CD4-positive, alpha-beta T cell treated with Interleukin-4 for 1 hour (primary cell): ENCODE data around the gene HSD11B2.

ENCODE experiments used
- DNase-seq, 2 donors: peaks; one replicate each; pipeline ENCODE4 v3.0.0-alpha.2; 2020 to 2022

Gene HSD11B2

GRCh38 chr16:67436640-67437193, 5.8 kb downstream of the HSD11B2 start:
- no peak for DNase-seq

DNA sequence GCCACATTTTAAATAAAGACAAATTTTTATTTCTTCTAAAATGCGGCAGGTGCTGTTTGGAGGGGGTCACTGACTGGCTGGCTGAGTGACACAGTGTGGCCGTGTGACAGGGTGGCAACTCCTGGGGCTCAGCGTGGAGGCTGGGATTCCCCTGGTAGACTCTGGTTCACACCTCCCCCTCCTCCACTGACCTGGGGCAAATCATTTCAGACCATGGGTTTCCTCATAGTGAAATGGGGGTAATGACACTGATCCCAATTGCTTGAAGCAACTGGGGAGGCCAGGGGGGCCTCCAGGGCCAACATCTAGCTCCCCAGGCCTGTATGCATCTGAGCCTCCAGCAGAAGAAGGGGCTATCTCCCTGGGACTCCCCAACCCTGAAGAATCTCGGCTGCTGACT, 6.6 kb downstream of the HSD11B2 start:
- DNase-seq, result no peak

DNA sequence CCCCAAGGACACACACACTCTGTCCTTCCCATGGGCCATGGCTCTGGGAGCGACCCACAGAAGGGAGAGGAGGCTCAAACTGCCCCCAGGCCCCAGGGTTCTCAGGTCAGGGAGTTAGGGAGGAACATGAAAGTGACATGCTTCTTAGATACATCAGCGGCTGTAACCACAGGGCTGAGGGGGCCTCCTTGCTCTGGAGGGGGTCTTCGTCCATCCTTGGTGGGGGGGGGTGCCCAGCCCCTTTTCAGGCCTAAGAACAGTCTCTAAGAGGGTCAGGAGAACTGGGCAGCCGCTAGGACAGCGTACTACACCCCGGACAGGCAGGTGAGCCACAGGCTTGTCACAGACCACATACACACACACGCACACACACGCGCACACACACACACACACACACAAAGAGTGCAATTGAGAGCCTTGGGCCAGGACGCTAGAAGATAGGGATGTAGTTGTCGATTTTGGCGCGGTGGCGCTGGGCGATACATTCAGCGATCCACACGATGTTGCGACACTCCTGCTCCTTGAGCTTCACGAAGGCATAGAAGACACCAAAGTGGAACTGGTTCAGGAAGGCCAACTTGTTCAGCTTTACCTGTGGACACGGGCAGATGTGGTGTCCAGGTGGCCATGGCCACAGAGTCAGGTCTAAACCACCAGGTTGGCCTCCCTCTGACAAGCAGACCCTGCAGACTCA, 7.3 kb downstream of the HSD11B2 start:
- DNase-seq, result no peak

- no peak for DNase-seq
Measured at GRCh38 chr16:67438824-67439393, 8.0 kb downstream of the HSD11B2 start.

DNA sequence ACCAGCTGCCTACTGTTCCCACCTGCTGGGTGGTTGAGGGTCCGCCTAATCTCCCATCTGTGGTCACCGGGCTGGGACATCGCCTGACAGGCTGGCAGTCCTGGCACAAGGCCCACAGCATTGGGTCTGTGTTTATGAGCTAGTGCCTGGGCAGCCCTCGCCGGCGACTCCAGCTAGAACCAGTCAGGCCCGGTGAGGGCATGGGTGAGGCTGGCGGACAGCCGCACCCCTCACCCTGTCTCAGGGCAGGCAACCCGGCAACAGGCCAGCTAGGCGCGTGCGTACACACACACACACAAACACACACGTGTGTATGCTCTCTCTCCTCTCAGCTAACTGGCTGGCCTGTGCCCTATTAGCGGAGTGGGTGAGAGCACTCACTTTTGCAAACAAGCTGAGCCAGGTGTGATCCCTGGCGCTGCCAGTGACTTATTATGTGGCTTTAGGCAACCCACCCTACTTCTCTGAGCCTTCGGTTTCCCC, 10.4 kb downstream of the HSD11B2 start:
- no peak for DNase-seq

- no peak for DNase-seq
Measured at GRCh38 chr16:67441907-67442306, 11.0 kb downstream of the HSD11B2 start.

DNA sequence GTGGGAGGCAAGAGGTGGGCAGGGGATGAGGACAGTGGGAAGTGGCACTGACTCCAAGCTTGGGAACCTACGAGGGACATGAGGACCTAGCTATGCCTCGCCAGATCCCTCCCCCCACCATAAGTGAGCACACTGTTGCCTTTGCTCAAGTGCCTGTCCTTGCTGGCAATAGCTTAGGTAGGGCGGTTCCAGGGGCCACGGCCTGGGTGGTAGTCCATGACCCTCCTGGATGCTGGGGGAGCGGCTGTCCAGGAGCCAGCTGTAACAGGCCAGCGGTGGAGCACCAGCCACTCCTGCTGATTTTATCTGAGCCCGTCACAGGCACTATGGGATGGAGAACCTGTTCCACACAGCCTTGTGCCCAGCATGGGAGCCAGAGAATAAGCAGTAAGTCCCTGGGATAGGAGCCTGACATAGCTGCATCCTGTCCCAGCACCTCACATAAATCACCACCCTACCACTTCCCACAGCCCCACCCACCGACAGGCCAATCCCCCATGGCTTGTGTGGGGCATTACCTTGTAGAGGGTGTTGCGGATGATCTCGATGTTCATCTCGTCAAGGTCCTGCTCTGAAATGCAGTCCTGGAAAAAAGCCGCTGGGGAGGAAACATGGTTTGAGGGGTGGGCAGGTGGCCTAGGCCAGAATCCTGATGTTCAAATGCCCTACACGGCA, 11.8 kb downstream of the HSD11B2 start:
- no peak for DNase-seq

- DNase-seq, result no peak
Measured at GRCh38 chr16:67443265-67443664, 12.3 kb downstream of the HSD11B2 start.

GRCh38 chr16:67444259-67445125, 13.6 kb downstream of the HSD11B2 start:
- DNase-seq, result no peak

GRCh38 chr16:67445126-67445426, 14.2 kb downstream of the HSD11B2 start:
- DNase-seq, result no peak

DNA sequence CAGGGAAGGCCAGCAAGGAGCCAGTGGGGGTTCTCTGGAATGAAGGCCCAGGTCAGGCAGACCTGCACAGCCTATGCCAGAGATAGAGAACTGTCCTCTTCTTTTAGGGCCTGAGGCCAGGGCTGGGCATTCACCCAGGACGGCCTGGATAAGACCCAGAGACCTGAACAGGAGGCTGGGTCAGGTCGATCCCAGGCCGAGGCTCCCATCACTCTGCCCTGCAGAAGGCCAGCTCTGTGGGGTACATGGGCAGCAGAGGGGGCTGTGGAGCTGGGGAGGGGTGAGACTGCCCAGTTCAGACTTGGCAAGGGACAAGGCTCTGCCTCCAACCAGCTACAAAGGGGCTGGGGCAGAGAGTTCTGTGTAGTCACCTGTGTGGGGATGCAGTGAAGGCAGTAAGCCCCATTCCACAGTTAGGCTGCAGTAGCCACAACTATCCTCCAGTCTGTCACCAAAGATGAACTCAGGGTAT, 14.6 kb downstream of the HSD11B2 start:
- DNase-seq, result no peak

DNA sequence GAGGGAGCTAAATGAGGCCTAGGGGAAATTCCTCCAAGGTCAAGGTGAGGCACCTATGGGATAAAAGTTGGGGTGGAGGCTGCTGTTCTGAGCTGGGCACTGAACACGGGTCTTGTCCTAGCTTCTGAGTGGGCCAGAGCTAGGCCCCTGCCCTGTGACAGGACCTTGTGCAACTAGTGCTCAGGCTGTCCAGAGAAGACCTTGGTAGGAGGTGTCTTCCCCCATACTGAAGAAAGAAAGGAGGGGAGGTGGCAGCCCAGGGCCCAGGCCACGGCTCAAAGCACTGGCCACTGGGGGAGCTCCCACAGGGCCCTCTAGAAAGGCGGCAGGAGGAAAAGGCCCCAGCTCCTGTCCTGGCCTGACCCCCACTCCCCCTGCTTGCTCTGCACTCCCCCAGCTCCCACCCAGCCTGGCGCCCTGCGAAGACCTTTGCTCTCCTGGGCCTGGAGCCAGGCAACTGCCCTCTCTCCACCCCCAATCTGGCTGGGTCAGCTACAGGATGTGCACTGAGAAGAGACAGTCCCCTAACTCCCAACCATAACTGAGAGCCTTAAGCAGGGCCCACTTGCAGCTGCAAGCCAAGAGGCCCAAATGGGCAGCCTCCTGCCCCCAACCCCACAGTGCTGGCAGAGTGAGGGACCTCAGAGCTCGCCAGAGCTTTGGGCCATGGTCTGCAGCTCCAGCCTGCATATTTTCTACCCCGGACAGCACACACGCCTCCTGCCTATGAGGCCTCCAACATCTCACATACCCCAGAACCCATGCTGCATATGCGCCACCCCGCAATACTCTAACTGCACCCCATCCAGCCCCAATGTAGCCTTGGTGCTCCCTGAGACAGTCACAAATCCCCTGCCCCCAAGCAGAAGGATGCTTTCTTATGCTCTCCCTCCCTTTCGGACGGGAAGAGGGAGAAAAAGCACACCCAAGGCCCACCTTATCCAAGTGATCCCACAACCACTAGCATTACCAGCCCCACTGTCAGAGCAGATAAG, 15.3 kb downstream of the HSD11B2 start:
- DNase-seq, result no peak

- no peak for DNase-seq
Measured at GRCh38 chr16:67446968-67447507, 16.1 kb downstream of the HSD11B2 start.

- peak; percentile 60 to 64 for DNase-seq
Measured at GRCh38 chr16:67447508-67448076, 16.7 kb downstream of the HSD11B2 start.

DNA sequence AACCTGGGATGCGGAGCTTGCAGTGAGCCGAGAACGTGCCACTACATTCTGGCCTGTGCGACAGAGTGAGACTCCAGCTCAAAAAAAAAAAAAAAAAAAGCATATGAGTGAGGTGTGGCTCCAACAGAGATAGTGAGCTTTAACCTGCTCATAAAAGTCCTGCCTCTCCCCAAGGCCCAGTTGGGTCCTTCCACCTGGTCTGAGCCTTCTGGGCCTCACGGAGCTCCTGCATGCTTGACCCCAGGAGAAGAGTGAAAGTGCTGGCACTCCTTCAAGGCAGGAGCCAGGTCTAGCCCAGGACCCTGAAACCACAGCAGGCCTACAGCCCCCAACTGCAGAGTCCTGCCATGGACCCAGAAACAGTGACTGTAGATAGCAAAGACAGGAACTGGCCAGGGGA, 17.7 kb downstream of the HSD11B2 start:
- no peak for DNase-seq

GRCh38 chr16:67449336-67449735, 18.4 kb downstream of the HSD11B2 start:
- no peak for DNase-seq

- DNase-seq, result no peak
Measured at GRCh38 chr16:67449739-67450138, 18.8 kb downstream of the HSD11B2 start.

DNA sequence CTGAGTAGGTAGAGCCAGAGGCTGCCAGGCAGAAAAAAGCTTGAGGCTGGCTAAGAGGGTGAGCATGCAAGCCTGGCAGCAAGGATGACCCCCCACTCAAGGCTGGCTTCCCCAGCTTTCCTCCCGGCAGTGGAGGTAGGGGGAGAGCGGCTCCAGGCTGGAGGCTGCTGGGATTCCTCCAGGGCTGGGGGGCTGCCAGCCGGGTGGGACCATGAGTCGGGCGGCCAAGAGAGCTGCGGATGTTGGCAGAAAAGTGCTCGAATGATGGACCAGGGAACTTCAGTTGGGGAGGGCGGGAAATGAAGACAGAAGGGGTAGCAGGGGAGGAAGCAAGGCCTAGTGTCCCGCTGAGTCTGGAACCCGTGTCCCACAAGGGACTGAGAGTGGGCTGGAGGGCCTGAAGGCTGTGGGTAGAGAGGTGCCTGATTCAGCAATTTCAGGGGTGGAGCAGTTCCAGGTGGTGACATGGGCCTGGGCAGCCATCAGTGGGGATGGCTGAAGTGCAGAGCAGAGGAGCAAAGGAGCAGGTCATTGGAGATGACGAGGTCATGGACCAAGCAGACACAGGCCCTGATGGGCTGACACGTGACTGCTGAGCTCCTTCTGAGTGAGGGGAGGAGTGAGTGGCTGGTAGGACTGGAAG, 20.3 kb downstream of the HSD11B2 start:
- no peak for DNase-seq

DNA sequence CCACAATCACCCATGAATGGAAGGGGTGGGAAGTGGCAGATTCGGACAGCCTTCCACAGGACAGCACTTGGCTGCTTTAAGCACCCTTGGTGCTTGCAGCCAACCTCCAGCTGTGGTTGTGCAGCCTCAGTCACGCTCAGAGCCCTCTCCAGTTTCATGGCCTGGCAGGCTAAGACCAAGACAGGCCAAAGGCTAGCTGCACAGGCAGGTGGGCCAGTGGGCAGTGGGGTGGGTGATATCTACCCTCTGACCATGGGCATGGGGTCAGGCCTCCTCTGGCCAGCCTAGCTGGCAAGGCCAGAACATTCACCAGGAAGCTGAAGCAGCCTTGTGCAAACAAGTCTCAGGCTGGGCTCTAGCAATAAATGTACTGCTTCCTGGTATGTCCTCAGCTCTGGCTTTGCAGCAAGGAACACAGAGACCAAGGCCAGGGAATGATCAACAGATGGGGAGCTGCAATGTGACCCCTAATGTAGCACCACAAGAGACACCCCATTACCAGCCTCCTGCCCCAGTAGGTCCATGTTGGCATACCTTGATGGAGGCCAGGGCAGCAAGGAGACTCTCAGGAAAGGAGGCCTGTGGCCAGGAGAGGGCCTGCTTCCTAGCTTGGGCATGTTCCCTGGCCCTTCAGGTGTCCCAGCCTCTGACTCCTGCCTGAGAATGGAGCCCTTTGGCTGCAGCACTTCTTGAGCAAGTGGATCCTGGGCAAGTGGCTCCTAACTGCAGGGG, 20.9 kb downstream of the HSD11B2 start:
- no peak for DNase-seq

GRCh38 chr16:67454104-67454503, 23.2 kb downstream of the HSD11B2 start:
- DNase-seq, result no peak
